Fibroblast of mammary gland (primary cell): ENCODE data around the gene CCDC138.
A peak's percentile ranks its signal among the peaks of the same experiment; 100 is the strongest.

ENCODE experiments used
- DNase-seq: peaks from one replicate; pipeline ENCODE4 v3.0.0-alpha.2; 2010; ENCODE audit warnings: low read depth
- H3K4me3 ChIP-seq: 2 replicates; pipeline ENCODE4 v1.5.1; 2011; ENCODE audit warnings: low read depth, mild to moderate bottlenecking, low read length, moderate library complexity; ENCODE audit not compliant: control insufficient read depth
- TF ChIP-seq, protein P1 (sequence below): conservative IDR thresholded peaks from 2 replicates; pipeline ENCODE4 v1.5.1; 2011; ENCODE audit warnings: low read depth, low read length, inconsistent platforms; ENCODE audit not compliant: control insufficient read depth, insufficient read depth

The CCDC138 gene

GRCh38 chr2:108852375-108852774, 65.8 kb downstream of the CCDC138 start:
- DNase-seq, result no peak
- H3K4me3 ChIP-seq, result no peak overlapping the region
- TF ChIP-seq, protein P1, sequence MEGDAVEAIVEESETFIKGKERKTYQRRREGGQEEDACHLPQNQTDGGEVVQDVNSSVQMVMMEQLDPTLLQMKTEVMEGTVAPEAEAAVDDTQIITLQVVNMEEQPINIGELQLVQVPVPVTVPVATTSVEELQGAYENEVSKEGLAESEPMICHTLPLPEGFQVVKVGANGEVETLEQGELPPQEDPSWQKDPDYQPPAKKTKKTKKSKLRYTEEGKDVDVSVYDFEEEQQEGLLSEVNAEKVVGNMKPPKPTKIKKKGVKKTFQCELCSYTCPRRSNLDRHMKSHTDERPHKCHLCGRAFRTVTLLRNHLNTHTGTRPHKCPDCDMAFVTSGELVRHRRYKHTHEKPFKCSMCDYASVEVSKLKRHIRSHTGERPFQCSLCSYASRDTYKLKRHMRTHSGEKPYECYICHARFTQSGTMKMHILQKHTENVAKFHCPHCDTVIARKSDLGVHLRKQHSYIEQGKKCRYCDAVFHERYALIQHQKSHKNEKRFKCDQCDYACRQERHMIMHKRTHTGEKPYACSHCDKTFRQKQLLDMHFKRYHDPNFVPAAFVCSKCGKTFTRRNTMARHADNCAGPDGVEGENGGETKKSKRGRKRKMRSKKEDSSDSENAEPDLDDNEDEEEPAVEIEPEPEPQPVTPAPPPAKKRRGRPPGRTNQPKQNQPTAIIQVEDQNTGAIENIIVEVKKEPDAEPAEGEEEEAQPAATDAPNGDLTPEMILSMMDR, result no peak

DNA sequence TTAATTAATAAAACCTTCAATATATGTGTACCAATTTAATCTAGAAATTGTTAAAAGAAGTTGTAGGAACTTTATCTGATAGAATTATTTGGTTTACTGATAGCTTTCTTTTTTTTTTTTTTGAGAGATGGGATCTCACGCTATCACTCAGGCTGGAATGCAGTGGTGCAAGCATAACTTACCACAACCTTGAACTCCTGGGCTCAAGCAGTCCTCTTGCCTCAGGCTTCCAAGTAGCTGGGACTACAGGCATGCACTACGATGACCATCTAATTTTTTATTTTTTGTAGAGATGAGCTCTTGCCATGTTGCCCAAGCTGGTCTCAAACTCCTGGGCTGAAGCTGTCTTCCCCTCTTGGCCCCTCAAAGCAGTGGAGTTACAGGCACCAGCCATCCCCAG, 66.8 kb downstream of the CCDC138 start:
- TF ChIP-seq, protein P1, result no peak
- no peak overlapping the region for H3K4me3 ChIP-seq
- no peak for DNase-seq

GRCh38 chr2:108854484-108854883, 67.9 kb downstream of the CCDC138 start:
- TF ChIP-seq, protein P1, result no peak
- no peak for DNase-seq
- H3K4me3 ChIP-seq, result no peak overlapping the region

GRCh38 chr2:108855194-108855593, 68.6 kb downstream of the CCDC138 start:
- DNase-seq, result peak; percentile 7
- H3K4me3 ChIP-seq, result no peak overlapping the region
- TF ChIP-seq, protein P1, result peak; percentile 13

DNA sequence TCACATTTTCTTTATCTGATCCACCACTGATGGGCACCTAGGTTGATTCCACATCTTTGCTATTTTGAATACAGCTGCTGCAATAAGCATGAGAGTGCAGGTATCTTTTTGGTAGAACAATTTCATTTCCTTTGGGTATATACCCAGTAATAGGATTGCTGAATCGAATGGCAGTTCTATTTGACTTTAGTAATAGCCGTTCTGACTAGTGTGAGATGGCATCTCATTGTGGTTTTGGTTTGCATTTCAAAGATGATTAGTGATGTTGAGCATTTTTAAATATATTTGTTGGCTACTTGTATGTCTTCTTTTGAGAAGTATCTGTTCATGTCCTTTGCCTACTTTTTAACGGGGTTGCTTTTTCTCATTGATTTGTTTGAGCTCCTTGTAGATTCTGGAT, 72.3 kb downstream of the CCDC138 start:
- no peak overlapping the region for H3K4me3 ChIP-seq
- TF ChIP-seq, protein P1, result no peak
- peak; percentile 30 for DNase-seq

- no peak overlapping the region for H3K4me3 ChIP-seq
- TF ChIP-seq, protein P1, result no peak
- DNase-seq, result no peak
Observed at GRCh38 chr2:108866041-108866440, 79.5 kb downstream of the CCDC138 start.

GRCh38 chr2:108868911-108869310, 82.3 kb downstream of the CCDC138 start:
- TF ChIP-seq, protein P1, result no peak
- H3K4me3 ChIP-seq, result no peak overlapping the region
- DNase-seq, result no peak
